Measurements from ENCODE around the gene NBEA.

Gene NBEA

GRCh38 chr13:35179920-35180663 lies 238.0 kb downstream of the NBEA start:
- Histone ChIP-seq H3K36me3 (ENCODE audit: control insufficient read depth, low read depth, low read length) (peaks cover 28% of the 10 kb centered on the region), H3K9ac (ENCODE audit: low read length) (no peak overlapping the region), H3K4me3 (ENCODE audit: low read length) (no peak overlapping the region), H3K9me3 (ENCODE audit: control insufficient read depth, low read depth, low read length) (no peaks in the 10 kb centered on the region), H3K27me3 (ENCODE audit: control insufficient read depth, insufficient read depth, low read length) (no peaks in the 10 kb centered on the region), H3K4me1 (ENCODE audit: control insufficient read depth, low read depth, low read length) (no peaks in the 10 kb centered on the region), H3K27ac (ENCODE audit: low read length) (no peak overlapping the region)

GRCh38 chr13:35190241-35190640 lies 248.2 kb downstream of the NBEA start:
- Histone ChIP-seq H3K4me3 (ENCODE audit: low read length) (no peak overlapping the region), H3K9me3 (ENCODE audit: control insufficient read depth, low read depth, low read length) (no peaks in the 10 kb centered on the region), H3K4me1 (ENCODE audit: control insufficient read depth, low read depth, low read length) (no peaks in the 10 kb centered on the region), H3K9ac (ENCODE audit: low read length) (no peak overlapping the region), H3K27ac (ENCODE audit: low read length) (no peak overlapping the region), H3K36me3 (ENCODE audit: control insufficient read depth, low read depth, low read length) (no peaks in the 10 kb centered on the region), H3K27me3 (ENCODE audit: control insufficient read depth, insufficient read depth, low read length) (no peaks in the 10 kb centered on the region)

DNA sequence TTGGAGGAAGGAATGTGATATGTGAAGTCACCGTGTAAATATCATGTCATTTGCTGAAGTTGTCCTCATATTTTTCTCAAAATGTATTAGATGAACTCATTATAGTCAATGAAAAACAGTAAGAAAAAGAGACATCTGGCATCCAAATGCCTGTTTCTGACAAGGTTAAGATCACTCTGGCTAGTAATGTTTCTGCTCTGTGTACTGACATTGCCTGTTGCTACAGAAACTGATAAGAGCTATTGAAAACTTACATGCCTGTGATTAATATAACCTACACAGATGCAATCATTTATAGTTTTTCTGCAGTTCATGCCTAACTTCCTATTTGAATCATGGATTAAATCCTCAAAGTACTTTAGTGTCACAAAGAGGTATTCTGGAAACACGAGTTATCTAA lies 249.8 kb downstream of the NBEA start:
- peaks cover 10% of the 10 kb centered on the region for H3K36me3 ChIP-seq (ENCODE audit: control insufficient read depth, low read depth, low read length)
- H3K27me3 ChIP-seq (ENCODE audit: control insufficient read depth, insufficient read depth, low read length) = no peaks in the 10 kb centered on the region
- no peak overlapping the region for H3K27ac ChIP-seq (ENCODE audit: low read length)
- no peaks in the 10 kb centered on the region for H3K4me1 ChIP-seq (ENCODE audit: control insufficient read depth, low read depth, low read length)
- no peak overlapping the region for H3K9ac ChIP-seq (ENCODE audit: low read length)
- H3K9me3 ChIP-seq (ENCODE audit: control insufficient read depth, low read depth, low read length) = no peaks in the 10 kb centered on the region
- H3K4me3 ChIP-seq (ENCODE audit: low read length) = no peak overlapping the region

DNA sequence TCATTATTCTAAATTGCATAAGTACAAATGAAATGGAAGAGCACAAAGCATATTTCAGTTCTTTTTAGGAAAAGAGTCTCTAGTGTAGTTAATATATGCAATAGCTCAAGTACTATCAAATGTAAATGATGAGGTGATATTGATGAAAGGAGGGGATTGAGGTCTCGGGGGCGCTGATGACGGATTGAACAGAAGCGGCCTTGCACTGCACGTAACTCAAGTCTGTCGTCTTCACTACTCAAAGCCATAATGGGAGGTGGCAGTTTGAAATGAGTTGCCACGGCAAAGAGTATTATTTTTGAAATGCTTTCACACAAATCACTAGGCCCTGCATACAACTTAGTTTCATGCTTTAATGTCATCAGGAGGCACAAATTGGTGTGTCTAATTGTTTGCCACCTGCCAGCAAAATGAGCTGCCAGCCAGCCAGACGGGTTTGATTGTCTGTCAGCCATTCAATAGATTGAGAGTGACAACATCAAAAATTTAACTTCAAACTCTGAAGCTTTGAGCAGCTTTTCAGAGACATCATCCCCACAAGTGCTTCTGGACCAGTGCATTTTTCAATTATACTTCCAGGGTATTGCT lies 256.6 kb downstream of the NBEA start:
- Histone ChIP-seq H3K9ac (ENCODE audit: low read length) (no peak overlapping the region), H3K4me1 (ENCODE audit: control insufficient read depth, low read depth, low read length) (no peaks in the 10 kb centered on the region), H3K4me3 (ENCODE audit: low read length) (no peak overlapping the region), H3K9me3 (ENCODE audit: control insufficient read depth, low read depth, low read length) (no peaks in the 10 kb centered on the region), H3K36me3 (ENCODE audit: control insufficient read depth, low read depth, low read length) (peaks cover 18% of the 10 kb centered on the region), H3K27ac (ENCODE audit: low read length) (no peak overlapping the region), H3K27me3 (ENCODE audit: control insufficient read depth, insufficient read depth, low read length) (no peaks in the 10 kb centered on the region)

GRCh38 chr13:35208587-35208986 lies 266.5 kb downstream of the NBEA start:
- Histone ChIP-seq H3K27ac (ENCODE audit: low read length) (no peak overlapping the region), H3K9ac (ENCODE audit: low read length) (no peak overlapping the region), H3K9me3 (ENCODE audit: control insufficient read depth, low read depth, low read length) (no peaks in the 10 kb centered on the region), H3K27me3 (ENCODE audit: control insufficient read depth, insufficient read depth, low read length) (no peaks in the 10 kb centered on the region), H3K4me3 (ENCODE audit: low read length) (no peak overlapping the region), H3K36me3 (ENCODE audit: control insufficient read depth, low read depth, low read length) (peaks cover 13% of the 10 kb centered on the region), H3K4me1 (ENCODE audit: control insufficient read depth, low read depth, low read length) (no peaks in the 10 kb centered on the region)

- H3K9ac ChIP-seq (ENCODE audit: low read length) = no peak overlapping the region
- H3K36me3 ChIP-seq (ENCODE audit: control insufficient read depth, low read depth, low read length) = peaks cover 13% of the 10 kb centered on the region
- no peaks in the 10 kb centered on the region for H3K4me1 ChIP-seq (ENCODE audit: control insufficient read depth, low read depth, low read length)
- no peaks in the 10 kb centered on the region for H3K27me3 ChIP-seq (ENCODE audit: control insufficient read depth, insufficient read depth, low read length)
- H3K9me3 ChIP-seq (ENCODE audit: control insufficient read depth, low read depth, low read length) = no peaks in the 10 kb centered on the region
- no peak overlapping the region for H3K4me3 ChIP-seq (ENCODE audit: low read length)
- no peak overlapping the region for H3K27ac ChIP-seq (ENCODE audit: low read length)
Measured at GRCh38 chr13:35210261-35210660, 268.2 kb downstream of the NBEA start.

- H3K27ac ChIP-seq (ENCODE audit: low read length) = no peak overlapping the region
- no peaks in the 10 kb centered on the region for H3K4me1 ChIP-seq (ENCODE audit: control insufficient read depth, low read depth, low read length)
- no peaks in the 10 kb centered on the region for H3K9me3 ChIP-seq (ENCODE audit: control insufficient read depth, low read depth, low read length)
- no peaks in the 10 kb centered on the region for H3K27me3 ChIP-seq (ENCODE audit: control insufficient read depth, insufficient read depth, low read length)
- no peak overlapping the region for H3K4me3 ChIP-seq (ENCODE audit: low read length)
- peaks cover 13% of the 10 kb centered on the region for H3K36me3 ChIP-seq (ENCODE audit: control insufficient read depth, low read depth, low read length)
- no peak overlapping the region for H3K9ac ChIP-seq (ENCODE audit: low read length)
Measured at GRCh38 chr13:35211949-35212348, 269.9 kb downstream of the NBEA start.

- peaks cover 13% of the 10 kb centered on the region for H3K36me3 ChIP-seq (ENCODE audit: control insufficient read depth, low read depth, low read length)
- H3K9ac ChIP-seq (ENCODE audit: low read length) = no peak overlapping the region
Measured at GRCh38 chr13:35213911-35214310, 271.8 kb downstream of the NBEA start.

GRCh38 chr13:35216131-35216530 lies 274.1 kb downstream of the NBEA start:
- no peak overlapping the region for H3K4me3 ChIP-seq (ENCODE audit: low read length)
- peaks cover 11% of the 10 kb centered on the region for H3K36me3 ChIP-seq (ENCODE audit: control insufficient read depth, low read depth, low read length)
- no peak overlapping the region for H3K9ac ChIP-seq (ENCODE audit: low read length)
- H3K27ac ChIP-seq (ENCODE audit: low read length) = no peak overlapping the region
- H3K4me1 ChIP-seq (ENCODE audit: control insufficient read depth, low read depth, low read length) = no peaks in the 10 kb centered on the region
- no peaks in the 10 kb centered on the region for H3K9me3 ChIP-seq (ENCODE audit: control insufficient read depth, low read depth, low read length)
- no peaks in the 10 kb centered on the region for H3K27me3 ChIP-seq (ENCODE audit: control insufficient read depth, insufficient read depth, low read length)

More at GRCh38 chr13:35213911-35214310, 271.8 kb downstream of the NBEA start:
- H3K27me3 ChIP-seq (ENCODE audit: control insufficient read depth, insufficient read depth, low read length) = no peaks in the 10 kb centered on the region
- H3K9me3 ChIP-seq (ENCODE audit: control insufficient read depth, low read depth, low read length) = no peaks in the 10 kb centered on the region
- H3K4me1 ChIP-seq (ENCODE audit: control insufficient read depth, low read depth, low read length) = no peaks in the 10 kb centered on the region
- no peak overlapping the region for H3K4me3 ChIP-seq (ENCODE audit: low read length)
- H3K27ac ChIP-seq (ENCODE audit: low read length) = no peak overlapping the region

DNA sequence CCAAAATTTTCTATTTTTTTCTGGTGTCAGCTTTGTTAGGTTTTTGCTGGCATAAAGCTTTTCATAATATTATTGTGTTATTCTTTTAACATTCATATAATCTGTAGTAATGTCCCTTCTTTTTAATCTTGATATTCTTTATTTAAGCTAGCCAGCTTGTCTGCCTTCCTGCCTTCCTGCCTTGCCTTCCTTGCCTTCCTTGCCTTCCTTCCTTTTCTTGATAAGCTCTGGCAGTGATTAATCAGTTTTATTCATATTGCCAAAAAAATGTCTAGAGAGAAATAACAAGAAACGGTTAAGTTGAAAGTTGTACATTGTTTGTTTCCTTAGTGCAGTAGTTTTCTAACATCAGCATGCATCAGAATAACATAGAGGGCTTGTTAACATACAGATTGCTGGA lies 277.0 kb downstream of the NBEA start:
- Histone ChIP-seq H3K36me3 (ENCODE audit: control insufficient read depth, low read depth, low read length) (no peaks in the 10 kb centered on the region), H3K27ac (ENCODE audit: low read length) (no peak overlapping the region), H3K9me3 (ENCODE audit: control insufficient read depth, low read depth, low read length) (no peaks in the 10 kb centered on the region), H3K9ac (ENCODE audit: low read length) (no peak overlapping the region), H3K4me1 (ENCODE audit: control insufficient read depth, low read depth, low read length) (no peaks in the 10 kb centered on the region), H3K27me3 (ENCODE audit: control insufficient read depth, insufficient read depth, low read length) (no peaks in the 10 kb centered on the region), H3K4me3 (ENCODE audit: low read length) (no peak overlapping the region)

GRCh38 chr13:35225159-35225558 lies 283.1 kb downstream of the NBEA start:
- no peak overlapping the region for H3K27ac ChIP-seq (ENCODE audit: low read length)
- peak overlapping the region; percentile 1 for H3K9ac ChIP-seq (ENCODE audit: low read length)
- peaks cover 12% of the 10 kb centered on the region for H3K4me1 ChIP-seq (ENCODE audit: control insufficient read depth, low read depth, low read length)
- no peaks in the 10 kb centered on the region for H3K27me3 ChIP-seq (ENCODE audit: control insufficient read depth, insufficient read depth, low read length)
- no peaks in the 10 kb centered on the region for H3K9me3 ChIP-seq (ENCODE audit: control insufficient read depth, low read depth, low read length)
- H3K4me3 ChIP-seq (ENCODE audit: low read length) = no peak overlapping the region
- H3K36me3 ChIP-seq (ENCODE audit: control insufficient read depth, low read depth, low read length) = no peaks in the 10 kb centered on the region

GRCh38 chr13:35225582-35225981 lies 283.5 kb downstream of the NBEA start:
- Histone ChIP-seq H3K27ac (ENCODE audit: low read length) (no peak overlapping the region), H3K4me1 (ENCODE audit: control insufficient read depth, low read depth, low read length) (peaks cover 12% of the 10 kb centered on the region), H3K9me3 (ENCODE audit: control insufficient read depth, low read depth, low read length) (no peaks in the 10 kb centered on the region), H3K4me3 (ENCODE audit: low read length) (no peak overlapping the region), H3K9ac (ENCODE audit: low read length) (peak overlapping the region; percentile 1), H3K27me3 (ENCODE audit: control insufficient read depth, insufficient read depth, low read length) (no peaks in the 10 kb centered on the region), H3K36me3 (ENCODE audit: control insufficient read depth, low read depth, low read length) (no peaks in the 10 kb centered on the region)

All from iPS-18a (cell line).